ENCODE data around the gene MOGAT3.
"Not testable (repeated sequence)": the region's sequence is repeated elsewhere in the genome, so short reads cannot be mapped to it uniquely, and the experiment has no call there.

The MOGAT3 gene

DNA sequence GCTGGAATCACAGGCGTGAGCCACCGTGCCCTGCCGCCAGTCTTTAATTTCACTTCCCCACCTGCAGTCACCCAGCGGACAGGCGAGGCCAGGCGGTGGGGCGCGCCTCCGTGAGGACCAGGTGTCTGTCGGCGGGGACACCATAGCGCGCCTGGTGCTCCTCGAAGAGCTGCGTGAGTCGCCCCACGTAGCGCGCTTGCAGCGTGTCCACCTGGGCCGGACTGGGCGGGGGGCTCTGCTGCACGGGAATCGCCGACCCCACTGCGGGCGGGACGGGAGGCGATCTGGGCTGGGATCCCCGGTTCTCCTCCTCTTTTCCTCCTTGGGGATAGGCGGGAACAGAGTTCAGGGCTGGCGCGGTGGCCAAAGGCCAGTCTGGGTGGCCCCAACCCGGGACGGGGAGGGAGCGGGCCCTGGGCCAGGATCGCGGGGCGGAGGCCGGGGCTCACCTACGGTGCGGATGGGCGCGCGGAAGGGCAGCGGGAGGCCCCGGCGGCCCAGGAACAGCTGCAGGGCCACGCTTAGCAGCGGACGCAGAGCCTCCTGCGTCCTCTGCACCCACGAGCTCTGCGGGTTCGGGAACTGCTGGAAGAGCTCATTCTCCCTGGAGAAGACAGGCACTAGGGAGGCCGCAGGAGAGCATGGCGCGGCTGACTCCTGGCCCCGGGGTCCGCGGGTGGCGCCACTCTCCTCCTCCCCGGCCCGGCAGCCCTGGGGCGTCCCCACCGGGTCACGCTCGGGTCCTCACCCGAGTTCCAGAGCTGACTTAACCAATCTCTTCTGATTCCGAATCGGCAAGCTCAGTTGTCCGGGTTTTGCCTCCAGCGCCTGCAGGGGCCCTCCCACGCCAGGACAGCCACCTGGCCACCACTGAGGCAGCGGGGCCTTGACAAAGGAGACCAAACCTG lies 1.1 kb upstream of the MOGAT3 start:
- no peak for DNase-seq

- DNase-seq, result no peak
Measured at GRCh38 chr7:101200504-101200861, 353 bp downstream of the MOGAT3 start.

- not testable (repeated sequence) for DNase-seq
Measured at GRCh38 chr7:101199522-101199921, 1.3 kb downstream of the MOGAT3 start.

GRCh38 chr7:101198476-101198875 lies 2.4 kb downstream of the MOGAT3 start:
- no peak for DNase-seq

DNA sequence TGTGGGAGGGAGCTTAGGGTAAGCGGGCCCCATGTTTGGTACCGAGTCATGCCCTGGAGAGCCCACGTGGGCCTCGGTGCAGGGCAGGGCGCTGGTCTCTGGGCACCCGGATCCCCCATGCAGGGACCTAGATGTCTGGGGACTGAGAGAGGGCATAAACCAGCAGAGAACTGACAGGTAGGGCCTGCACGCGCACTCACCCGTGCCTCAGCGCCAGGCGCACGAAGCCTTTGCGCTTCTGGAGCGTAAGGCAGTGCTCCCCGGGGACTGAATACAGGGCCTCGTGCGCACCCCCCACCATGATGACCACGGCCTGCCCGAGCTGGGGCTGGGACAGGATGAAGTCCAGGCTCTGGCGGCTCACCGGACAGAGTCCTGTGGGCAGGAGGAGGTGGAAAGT lies 2.8 kb downstream of the MOGAT3 start:
- no peak for DNase-seq

- no peak for DNase-seq
Measured at GRCh38 chr7:101195884-101196283, 5.0 kb downstream of the MOGAT3 start.

- DNase-seq, result no peak
Measured at GRCh38 chr7:101189109-101189508, 11.7 kb downstream of the MOGAT3 start.

- DNase-seq, result no peak
Measured at GRCh38 chr7:101186844-101187428, 13.9 kb downstream of the MOGAT3 start.

GRCh38 chr7:101186194-101186593 lies 14.6 kb downstream of the MOGAT3 start:
- DNase-seq, result no peak

- no peak for DNase-seq
Measured at GRCh38 chr7:101185258-101185839, 15.5 kb downstream of the MOGAT3 start.

DNA sequence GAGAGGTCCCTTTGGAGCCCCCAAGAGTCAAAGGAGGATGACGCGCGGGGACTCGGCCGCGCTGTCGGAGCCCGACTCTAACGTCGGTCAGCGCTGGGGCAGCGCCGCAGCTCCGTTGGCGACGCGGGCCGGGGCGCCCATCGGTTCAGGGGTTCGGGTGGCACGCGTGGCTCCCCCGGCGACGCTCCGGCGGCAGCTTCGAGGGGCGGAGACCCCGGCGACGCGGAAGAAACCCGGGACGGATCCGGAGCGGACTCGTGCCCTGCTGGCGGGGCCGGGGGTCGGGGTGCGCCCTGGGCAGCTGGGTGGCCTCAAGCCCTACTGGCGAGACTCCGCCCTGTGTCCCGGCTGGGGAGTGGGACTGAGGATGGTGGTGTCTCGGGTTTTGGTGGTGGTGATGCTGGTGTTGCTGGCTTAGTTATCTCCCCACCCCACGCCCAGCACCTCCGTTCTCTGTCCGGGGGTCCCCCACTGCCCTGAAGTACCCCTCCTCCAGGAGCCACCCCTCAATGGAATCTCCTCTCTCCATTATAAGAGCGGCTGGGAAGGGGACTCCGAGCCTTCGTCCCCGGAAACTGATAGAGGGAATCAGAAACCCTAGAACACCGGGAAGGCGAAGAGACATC lies 20.6 kb downstream of the MOGAT3 start, which contains the start of gene NAT16:
TSS of gene NAT16 (minus strand) at position 164 of the 626 bp plus-strand sequence. CDS start 5,486 bp downstream, outside the sequence.
- no peak for DNase-seq

DNA sequence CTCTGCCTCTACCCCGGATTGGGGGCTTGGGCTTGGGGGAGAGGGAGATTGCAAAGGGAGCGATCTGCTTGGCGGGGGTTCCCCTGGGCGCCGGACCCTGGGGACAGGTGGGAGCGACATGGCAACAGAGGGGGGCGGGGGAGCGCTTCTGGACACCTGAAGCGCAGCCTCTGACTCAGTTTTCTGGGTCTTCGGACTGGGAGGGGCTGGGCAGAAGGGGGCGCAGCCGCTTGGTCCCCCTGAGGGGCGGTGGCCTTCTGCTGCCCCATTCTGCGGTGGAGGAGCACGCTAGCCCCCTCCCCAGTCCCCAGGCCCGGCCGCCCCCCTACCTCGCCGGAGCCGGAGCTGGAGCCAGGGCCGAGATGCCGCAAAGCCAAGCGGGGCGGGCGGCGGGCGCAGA lies 21.1 kb downstream of the MOGAT3 start:
- no peak for DNase-seq

- no peak for DNase-seq
Measured at GRCh38 chr7:101179117-101179516, 21.7 kb downstream of the MOGAT3 start.

GRCh38 chr7:101177644-101178043 lies 23.2 kb downstream of the MOGAT3 start:
- DNase-seq, result no peak

- DNase-seq, result no peak
Measured at GRCh38 chr7:101175664-101176063, 25.2 kb downstream of the MOGAT3 start.

DNA sequence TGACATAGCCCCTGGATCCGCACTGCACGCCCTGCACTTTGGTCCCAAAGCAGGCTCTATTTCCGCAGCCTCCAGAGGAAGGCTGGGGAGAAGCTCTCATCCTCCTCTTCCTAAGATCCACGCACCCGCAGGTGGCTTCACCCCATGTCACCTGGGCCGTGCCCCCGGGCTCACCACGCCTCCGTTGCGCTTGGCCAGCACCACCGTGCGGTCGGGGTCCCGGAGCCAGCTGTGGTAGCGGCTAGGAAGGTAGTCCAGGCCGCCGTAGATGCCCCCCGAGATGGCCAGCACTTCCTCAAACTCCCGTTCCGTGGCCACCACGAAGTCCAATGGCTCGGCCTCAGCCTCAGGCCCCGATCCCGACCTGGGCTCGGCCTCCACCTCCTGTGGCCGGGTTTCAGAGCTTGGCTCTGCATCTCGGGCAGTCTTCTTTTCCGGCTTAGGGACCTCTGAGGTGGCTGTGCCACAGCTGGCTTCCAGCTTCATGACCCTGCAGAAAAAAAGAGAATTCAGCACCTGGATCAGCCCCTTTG lies 26.4 kb downstream of the MOGAT3 start:
- DNase-seq, result no peak

DNA sequence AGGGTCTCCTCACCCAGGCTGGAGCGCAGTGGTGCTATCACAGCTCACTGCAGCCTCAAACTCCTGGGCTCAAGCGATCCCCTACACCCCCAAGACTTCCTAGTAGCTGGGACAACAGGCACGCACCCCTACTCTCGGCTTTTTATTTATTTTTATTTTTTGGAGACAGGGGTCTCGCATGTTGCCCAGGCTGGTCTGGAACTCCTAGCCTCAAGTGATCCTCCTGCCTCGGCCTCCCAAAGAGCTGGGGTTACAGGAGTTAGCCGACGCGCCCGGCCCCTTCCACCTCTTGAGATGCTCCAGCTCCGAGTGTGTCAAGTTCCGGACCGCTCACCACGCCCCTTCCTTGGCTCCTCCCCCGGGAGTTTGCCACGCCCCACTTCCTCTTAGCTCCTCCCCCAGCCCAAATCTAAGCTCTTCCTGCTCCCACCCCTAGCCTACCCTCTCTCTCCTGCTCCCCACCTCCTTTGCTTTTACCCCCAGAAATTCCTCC lies 27.0 kb downstream of the MOGAT3 start:
- DNase-seq, result peak; percentile 60

DNA sequence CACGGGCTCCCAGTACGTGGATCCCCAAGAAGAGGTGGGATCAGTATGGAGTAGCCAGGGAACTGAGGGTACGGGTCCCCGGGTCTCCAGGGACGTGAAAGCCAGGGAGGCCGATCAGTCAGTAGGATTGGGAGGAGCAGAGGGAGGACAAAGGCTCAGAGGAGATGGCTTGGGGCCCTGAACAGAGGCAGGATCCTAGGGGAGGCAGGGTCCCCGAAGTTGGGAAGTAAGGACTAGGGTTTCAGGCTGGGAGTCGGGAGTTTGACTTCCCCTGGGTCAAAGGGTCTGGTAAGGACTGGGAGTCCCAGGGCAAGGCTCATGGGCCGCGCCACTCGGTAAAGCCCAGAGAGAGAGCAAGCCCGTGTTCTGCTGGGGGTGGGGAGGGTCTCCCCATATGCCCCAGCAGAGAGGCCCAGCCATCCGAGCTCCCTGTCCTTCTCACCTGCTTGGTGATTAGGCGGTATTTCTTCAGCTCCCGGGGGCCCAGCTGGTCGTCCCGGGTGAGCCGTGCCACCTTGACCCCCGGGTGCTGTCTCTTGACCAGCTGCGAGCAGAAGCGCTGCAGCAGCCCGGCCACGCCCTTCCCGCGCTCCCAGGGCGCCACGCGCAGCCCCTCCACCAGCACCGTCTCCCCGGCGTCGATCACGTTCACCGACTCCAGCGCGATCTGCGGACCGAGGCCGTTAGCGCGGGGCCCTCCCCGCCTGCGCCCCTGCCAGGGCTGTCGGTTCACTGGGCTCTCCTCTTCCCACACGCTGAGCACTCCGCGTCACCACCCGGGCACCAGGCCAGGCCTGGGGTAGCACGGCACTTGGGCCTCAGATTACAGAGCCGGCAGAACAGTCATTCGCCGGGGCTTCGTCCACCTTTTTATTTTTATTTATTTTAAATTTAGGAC lies 27.7 kb downstream of the MOGAT3 start:
- peak; percentile 28 for DNase-seq

DNA sequence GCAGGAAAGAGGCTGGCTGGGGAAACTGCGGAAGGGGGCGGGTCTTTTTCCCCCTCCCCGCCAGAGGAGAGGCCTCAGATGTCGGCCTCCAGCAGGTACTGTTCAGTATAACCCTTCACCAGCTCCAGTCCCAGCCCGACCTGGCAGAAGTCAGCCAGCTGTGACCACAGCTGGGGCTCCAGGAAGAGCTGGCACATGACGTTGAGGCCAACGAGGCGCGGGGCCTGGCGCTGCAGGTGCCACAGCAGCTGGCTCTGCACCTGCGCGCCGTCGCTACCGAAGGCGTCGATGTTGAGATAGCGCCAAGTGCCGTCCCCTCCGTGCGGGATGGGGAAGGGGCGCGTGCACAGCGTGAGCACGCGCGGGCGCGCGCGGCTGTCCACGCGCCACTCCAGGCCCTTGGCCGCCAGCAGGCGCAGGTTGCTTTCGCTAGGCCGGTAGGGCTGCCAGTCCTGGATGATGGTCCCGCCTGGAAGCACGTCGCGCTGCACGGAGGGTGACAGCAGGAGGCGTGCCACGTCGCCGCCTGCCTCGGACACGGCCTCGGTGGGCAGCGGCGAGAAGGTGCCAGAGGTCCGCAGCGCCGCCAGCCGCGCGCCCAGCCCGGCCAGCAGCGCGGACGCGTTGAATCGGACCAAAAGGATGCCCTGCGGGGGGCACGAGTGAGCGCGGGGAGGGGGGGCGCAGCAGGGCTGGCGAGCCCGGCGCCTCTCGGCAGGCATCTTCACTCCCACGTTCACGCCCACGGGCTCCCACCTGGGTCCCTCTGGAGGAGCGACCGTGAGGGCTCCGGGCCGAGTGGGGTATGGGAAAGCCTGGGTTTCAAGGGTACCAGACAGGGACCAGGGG lies 28.6 kb downstream of the MOGAT3 start:
- peak; percentile 5 for DNase-seq

GRCh38 chr7:101171442-101171837 lies 29.4 kb downstream of the MOGAT3 start:
- DNase-seq, result no peak

Data from activated naive CD4-positive, alpha-beta T cell treated with Interleukin-2 at 50 U/mL for 16 hours (primary cell).